GM21367 (cell line): ENCODE measurements around the gene PRAMEF18.
"Not testable (repeated sequence)": the region's sequence is repeated elsewhere in the genome, so short reads cannot be mapped to it uniquely, and the experiment has no call there.

Experiments used
- ATAC-seq: cut with Tn5 transposase; IDR thresholded peaks from one replicate; pipeline ENCODE4 v1.9.1; 2021; ENCODE audit not compliant: unreplicated experiment

Gene PRAMEF18, protein sequence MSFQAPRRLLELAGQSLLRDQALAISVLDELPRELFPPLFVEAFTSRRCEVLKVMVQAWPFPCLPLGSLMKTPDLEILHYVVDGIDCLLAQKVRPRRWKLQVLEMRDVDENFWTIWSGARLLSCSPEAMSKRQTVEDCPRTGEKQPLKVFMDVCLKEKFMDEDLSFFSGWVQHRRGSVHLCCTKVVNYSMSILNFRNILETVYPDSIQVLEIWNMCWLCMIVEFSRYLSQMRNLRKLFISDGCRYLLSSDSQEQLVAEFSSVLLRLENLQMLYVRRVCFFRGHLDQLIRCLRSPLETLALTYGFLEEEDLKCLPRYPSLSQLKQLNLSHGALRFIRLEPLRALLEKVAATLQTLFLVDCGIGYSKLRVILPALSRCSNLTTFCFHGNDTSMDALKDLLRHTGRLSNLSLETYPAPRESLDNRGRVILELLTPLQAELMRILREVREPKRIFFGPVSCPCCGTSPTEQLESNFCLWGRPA

DNA sequence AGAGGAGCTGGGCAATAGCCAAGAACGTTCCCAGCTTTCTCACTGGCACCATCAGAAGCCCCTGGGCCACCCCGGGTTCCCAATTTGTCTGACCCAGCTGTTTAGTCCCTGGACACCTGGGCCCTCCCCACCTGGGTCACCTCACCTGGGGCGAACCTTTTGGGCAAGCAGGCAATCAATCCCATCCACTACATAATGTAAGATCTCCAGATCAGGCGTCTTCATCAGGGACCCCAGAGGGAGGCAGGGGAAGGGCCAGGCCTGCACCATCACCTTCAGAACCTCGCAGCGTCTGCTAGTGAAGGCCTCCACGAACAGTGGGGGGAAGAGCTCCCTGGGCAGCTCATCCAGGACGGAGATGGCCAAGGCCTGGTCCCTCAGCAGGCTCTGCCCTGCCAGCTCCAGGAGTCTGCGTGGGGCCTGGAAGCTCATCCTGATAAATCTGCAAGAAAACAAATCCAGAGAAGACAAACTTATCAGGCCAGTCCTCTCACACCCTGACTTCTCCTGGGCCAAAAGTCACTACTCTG lies at the start of gene PRAMEF18:
TSS of gene PRAMEF18 (minus strand) at position 480 of the 530 bp plus-strand sequence. CDS start at position 432, 48 bp downstream.
- ATAC-seq, result not testable (repeated sequence)

DNA sequence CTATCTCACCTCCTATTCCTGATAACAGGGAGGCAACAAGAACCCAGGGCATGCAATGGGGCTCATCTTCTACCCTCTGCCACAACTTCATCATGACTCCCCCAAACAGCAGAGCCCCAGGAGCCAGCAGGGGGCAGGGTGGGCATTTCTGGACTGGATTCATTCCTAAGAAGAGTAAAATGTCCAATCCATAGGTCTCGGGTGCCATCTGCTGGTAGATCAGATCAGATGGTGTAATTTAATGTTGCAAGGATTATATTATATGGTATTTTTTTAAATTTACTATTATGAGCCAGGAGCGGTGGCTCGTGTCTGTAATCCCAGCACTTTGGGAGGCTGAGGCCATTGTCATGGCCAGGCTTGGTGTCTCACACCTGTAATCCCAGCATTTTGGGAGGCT lies 39.2 kb upstream of the PRAMEF18 start:
- ATAC-seq, result not testable (repeated sequence)

DNA sequence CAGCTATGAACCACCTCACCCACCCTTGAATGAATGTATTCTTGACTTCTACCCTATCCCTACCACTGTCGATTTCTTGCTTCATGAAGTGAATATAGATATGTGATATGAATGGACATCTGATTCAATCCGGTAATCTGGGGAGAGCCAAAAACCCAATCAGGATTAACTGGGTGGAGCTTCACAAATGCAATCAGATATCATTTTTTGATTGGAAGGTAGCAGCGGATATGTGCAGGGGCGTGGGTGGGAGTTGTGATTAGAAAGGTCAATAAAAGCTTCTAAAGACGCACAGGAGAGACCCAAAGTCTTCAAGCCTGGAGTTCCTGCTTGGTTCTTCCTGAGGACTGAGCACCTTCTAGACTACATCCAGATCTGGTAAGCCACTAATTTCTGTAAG lies 27.9 kb upstream of the PRAMEF18 start, which contains the start of gene PRAMEF5:
TSS of gene PRAMEF5 (plus strand) at position 301 of the 400 bp plus-strand sequence. CDS start 5,071 bp downstream, outside the sequence.
- not testable (repeated sequence) for ATAC-seq

DNA sequence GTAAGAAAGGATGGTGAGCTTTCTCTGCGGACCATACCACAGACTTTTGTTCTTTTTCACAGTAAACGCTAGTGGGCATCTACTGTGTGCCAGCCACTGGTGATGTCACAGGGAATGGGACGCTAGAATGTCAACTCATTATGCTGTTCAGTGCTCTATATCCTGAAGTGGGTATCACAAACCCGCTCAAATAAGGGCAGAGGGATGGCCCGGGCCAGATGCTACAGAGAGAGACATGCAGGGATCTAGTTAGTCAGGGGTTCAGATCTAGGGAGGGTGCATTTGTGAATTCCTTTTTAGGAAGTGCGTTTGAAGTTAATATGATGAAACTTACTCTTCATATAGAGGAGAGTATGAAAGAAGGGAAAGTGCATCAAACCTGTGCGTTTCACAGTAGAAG lies 21.2 kb upstream of the PRAMEF18 start:
- not testable (repeated sequence) for ATAC-seq

DNA sequence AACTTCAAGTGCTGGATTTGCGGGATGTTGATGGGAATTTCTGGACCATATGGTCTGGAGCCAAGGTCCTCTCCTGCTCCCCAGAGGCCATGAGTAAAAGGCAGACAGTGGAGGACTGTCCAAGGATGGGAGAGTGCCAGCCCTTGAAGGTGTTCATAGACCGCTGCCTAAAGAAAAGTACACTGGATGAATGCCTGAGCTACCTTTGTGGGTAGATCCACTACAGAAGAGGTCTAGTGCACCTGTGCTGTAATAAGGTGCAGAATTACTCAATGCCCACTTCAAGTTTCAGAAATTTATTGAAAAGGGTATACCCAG lies 20.6 kb upstream of the PRAMEF18 start:
- not testable (repeated sequence) for ATAC-seq

DNA sequence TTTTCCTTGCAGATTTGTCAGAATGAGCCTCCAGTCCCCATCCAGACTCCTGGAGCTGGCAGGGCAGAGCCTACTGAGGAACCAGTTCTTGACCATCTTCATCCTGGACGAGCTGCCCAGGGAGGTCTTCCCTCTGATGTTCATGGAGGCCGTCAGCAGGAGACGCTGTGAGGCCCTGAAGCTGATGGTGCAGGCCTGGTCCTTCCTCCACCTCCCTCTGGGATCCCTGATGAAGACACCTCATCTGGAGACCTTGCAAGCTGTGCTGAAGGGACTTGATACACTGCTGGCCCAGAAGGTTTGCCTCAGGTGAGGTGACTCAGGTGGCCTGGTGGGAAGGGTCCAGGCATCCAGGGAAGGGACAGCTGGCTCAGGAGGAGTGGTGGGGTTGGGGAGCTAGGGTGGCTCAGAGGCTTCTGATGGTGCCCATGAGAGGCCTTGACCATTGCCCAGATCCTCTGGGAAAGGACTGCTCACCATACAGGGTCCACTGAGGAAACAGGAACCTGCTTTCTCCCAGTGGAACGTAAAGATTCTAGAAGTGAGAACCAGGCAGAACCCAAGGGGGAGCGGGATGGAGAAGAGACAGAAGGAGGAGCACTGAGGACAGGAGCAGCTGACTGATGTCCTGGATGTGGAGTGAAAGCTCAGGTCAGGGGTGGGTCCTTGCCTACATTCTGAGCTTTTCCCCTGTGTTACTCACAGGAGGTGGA lies 20.0 kb upstream of the PRAMEF18 start:
- not testable (repeated sequence) for ATAC-seq

DNA sequence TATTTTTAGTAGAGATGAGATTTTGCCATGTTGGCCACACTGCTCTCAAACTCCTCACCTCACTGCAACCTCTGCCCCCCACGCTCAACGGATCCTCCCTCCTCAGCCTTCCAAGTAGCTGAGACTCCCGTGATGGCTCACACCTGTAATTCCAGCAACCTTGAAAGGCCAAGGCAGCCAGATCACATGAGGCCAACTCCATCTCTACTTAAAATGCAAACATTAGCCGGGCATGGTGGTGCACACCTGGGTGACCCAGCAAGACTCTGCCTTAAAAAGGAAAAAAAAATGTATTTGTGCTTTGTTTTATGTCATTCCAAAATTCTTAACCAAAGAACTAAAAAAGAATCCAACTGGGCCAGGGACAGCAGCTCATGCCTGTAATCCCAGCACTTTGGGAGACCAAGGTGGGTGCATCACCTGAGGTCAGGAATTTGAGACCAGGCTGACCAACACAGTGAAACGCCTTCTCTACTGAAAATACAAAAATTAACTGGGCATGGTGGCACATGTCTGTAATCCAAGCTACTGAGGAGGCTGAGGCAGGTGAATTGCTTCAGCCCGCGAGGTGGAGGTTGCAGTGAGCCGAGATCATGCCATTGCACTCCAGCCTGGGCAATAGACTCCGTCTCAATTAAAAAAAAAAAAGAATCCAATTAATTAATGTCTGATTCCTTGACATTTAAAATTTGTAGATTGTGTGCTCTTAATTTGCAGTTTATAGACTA lies 17.7 kb upstream of the PRAMEF18 start:
- not testable (repeated sequence) for ATAC-seq

DNA sequence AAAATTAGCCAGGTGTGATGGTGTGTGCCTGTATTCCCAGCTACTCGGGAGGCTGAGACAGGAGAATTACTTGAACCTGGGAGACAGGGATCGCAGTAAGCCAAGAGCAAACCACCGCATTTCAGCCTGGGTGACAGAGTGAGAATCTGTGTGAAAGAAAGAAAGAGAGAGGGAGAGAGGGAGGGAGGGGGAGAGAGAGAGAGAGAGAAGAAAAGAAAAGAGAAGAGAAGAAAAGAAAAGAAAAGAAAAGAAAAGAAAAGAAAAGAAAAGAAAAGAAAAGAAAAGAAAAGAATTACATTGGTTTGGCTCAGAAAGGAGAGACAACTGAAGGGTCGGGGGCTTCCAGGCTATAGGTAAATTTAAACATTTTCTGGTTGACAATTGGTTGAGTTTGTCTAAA lies 13.7 kb upstream of the PRAMEF18 start:
- ATAC-seq, result not testable (repeated sequence)

DNA sequence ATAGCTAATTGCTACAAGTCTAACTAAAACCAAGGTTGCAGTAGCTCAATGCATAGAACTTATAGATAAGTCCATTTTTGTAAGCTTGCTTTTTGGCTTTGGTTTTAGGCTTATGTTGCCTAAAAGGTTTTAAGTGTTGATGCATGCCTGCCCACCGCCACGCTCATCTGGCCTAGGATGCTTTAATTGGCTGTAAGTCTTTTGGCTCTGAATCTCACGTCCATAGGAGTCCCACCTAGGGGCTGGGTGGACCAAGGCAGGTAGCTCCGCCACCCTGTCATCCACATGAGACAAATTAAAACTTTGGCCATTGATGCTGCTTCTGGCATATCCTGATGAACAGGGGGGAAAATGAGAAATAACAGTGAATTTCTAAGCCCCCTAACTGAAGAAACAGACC lies 11.6 kb upstream of the PRAMEF18 start:
- not testable (repeated sequence) for ATAC-seq

DNA sequence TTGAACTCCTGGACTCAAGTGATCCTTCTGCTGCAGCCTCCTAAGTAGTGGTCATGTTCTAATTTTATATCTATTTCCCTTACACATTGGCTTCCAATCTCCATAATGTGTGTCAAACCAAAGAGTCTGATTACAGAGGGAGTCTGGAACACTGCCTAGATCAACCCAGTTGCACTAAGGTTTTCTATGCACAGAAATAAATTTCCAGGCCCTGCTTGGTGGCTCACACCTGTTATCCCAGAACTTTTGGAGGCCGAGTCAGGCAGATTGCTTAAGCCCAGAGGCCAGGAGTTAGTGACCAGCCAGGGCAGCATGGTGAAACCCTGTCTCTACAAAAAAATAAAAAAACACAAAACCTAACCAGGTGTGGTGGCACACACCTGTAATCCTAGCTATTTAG lies 8.1 kb upstream of the PRAMEF18 start:
- ATAC-seq, result not testable (repeated sequence)

DNA sequence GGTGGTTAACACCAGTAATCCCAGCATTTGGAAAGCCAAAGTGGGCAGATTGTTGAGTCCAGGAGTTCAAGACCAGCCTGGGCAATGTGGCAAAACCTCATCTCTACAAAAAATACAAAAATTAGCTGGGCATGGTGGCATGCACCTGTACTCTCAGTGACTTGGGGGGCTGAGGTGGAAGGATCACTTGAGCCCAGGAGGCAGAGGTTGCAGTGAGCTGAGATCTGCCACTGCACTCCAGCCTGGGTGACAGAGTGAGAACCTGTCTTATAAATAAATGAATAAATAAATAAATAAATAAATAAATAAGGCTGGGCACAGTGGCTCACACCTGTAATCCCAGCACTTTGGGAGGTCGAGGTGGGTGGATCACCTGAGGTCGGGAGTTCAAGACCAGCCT lies 6.1 kb upstream of the PRAMEF18 start:
- not testable (repeated sequence) for ATAC-seq

DNA sequence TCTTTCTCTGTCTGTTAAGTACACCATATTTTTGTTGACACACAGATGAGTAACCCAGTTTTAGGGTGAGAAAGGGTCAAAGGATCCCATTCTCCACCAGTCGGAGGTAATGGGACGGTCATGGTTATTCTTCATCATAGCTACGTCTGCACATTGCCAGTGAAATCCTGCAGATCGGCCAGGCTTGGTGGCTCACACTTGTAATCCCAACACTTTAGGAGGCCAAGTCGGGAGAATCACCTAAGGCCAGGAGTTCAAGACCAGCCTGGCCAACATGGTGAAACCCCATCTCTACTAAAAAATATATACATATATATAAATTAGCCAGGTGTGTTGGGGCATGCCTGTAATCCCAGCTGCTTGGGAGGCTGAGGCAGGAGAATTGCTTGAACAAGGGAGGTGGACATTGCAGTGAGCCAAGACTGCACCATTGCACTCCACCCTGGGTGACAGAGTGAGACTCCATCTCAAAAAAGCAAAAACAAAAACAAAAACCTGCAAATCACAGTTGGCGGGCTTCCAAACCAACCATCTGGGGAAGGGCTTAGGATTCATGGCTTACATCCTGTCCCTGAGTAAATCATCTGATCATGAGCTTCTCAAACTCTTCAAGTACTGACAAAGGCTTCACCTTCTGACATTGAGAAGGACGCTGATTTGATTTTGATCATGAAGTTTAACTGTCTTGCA lies 5.3 kb upstream of the PRAMEF18 start:
- ATAC-seq, result not testable (repeated sequence)

DNA sequence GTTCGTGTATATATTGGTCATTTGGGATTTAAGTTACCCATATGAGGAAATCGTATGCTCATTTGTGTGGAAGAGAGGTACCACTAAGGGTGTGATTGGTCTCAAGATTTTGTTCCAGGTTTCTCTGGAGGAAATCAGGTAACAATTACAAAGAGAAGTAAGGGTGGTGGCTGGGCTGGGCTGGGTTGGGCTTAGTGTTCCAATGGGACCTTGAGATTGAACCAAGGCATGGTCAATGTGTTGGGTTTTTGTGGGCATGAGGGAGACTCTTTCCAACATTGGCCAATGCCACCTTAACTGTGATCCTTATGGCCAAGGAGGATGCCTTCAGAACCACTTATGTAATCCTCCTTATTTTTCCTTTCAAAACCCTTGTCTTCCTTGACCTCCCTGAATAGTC lies 4.6 kb upstream of the PRAMEF18 start:
- not testable (repeated sequence) for ATAC-seq

DNA sequence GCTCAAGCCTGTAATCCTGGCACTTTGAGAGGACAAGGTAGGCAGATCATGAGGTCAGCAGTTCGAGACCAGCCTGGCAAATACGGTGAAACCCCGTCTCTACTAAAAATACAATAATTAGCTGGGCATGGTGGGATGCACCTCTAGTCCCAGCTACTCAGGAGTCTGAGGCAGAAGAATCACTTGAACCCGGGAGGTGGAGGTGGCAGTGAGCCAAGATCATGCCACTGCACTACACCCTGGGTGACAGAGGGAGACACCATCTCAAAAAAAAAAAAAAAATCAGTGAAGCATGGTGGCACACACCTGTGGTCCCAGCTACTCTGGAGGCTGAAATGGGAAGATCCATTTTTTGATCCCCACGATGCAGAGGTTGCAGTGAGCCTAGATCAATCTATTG lies 4.1 kb upstream of the PRAMEF18 start:
- ATAC-seq, result not testable (repeated sequence)

DNA sequence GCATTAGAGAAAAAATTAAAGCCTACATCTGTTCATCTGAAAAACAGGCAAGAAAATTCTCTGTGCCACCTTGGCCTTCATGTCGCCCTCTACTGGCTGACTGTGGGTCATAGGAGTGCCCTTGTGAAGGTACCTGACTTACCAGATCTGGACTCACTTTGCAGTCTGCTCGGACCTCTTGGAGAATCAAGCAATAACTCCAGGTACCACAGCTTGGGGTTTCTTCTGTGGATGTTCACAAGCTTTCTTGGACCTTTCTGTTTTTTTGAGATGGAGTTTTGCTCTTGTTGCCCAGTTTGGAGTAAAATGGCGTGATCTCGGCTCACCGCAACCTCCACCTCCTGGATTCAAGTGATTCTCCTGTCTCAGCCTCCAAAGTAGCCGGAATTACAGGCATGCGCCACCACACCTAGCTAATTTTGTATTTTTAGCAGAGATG lies 2.4 kb upstream of the PRAMEF18 start:
- no peak for ATAC-seq

DNA sequence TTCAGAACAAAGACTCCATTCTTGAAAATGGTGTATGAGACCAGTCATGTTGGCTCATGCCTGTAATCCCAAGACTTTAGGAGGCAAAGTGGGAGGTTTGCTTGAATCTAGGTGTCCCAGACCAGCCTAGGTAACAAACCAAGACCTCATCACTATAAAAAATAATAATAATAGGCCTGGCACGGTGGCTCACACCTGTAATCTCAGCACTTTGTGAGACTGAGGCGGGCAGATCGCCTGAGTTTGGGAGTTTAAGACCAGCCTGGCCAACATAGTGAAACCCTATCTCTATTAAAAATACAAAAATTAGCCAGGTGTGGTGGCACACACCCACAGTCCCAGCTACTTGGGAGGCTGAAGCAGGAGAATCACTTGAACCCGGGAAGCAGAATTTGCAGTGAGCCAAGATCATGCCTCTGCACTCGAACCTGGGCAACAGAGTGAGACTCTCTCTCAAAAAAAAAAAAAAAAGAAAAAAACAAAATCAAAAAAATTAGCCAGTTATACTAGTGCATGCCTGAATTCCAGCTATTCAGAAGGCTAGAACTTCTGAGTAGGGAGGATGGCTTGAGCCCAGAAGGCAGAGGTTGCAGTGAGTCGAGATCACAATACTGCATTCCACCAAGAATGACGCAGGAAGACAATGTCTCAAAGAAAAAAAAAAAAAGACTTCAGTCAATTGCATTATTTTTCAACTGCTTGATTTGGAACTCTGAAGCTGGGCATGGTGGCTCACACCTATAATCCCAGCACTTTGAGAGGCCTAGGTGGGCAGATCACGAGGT lies 1.5 kb upstream of the PRAMEF18 start:
- ATAC-seq, result not testable (repeated sequence)

DNA sequence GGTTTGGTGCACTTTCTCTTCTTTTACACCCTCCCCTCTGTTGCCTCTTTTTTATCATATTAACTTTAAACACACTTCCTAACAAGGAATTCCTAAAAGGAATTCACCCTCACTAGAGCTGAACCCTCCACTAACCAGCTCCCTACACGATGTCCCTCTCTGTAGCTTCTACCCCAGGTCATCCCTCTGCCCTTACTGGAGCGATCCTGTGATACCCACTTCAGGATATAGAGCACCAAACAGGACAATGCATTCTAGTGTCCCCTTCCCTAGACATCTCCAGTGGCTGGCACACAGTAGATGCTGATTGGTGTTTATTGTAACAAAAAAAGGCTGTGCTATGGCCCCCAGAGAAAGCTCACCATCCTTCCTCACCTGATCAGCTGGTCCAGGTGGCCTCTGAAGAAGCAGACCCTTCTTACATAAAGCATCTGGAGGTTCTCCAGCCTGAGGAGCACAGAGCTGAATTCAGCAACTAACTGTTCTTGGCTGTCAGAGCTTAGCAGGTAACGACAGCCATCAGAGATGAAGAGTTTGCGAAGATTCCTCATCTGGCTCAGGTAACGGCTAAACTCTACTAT lies 1.4 kb downstream of the PRAMEF18 start:
- ATAC-seq, result no peak

DNA sequence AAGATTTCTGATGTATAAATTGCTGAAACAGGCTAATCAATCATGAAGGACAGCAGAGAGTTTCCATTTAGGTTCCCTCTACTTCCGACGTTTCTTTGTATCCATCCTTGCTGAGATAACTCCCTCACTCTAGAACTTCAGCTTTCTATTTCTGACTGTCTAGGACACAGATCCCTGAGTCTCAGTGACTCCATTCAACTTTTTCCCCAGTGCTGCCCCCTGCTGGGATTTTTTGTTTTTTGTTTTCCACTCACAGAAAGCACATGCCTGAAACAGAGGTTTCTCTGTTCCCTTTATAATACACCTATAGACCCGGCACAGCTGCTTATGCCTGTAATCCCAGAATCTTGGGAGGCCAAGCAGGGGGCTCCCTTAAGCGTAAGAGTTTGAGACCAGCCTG lies 3.2 kb downstream of the PRAMEF18 start:
- not testable (repeated sequence) for ATAC-seq

DNA sequence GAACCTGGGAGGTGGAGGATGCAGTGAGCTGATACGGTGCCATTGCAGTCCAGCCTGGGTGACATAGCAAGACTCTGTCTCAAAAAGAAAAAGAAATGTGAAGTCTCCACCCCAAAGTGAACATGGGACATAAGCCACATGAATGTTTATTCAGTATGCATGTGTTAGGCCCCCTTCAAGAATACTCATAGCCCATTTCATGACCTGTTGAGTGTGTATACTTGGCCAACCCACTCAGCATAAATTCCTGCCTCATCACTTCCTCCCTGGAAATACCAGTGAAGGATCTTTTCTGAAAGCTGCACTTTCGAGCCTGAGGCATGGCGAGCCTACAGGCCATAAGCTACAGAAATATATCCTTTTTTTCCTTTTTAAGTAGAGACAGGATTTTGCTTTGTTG lies 6.8 kb downstream of the PRAMEF18 start:
- ATAC-seq, result not testable (repeated sequence)
